ENCODE measurements around the gene DSCAML1.

Gene DSCAML1

DNA sequence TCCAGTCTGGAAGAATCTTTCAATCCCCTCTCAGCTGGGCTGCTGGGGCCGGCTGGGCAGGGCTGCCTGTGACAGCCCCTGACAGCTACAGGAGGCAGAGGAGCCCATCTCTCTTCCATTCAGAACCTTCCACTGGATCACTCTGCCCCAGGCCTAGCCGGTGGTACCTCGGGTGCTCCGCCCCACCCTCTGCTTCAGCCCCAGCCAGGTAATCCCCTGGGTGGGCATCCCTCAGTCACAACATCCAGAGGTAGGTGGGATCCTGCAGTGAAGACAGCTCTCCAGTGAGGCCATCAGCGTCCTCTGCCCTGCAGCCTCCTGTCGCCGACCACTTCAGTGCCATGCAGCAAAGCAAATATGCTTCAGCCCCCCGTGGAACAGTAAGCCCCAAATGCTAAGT is 223.7 kb downstream of the DSCAML1 start:
- DNase-seq, result no peak
- Histone ChIP-seq H3K4me3 (ENCODE audit: low read depth, low read length) (no peak overlapping the region), H4K8ac (ENCODE audit: low read depth, low read length) (no peak overlapping the region), H2BK12ac (ENCODE audit: low read length) (no peak overlapping the region), H3K27ac (ENCODE audit: low read depth, low read length) (no peak overlapping the region), H3K79me1 (ENCODE audit: low read length) (no peaks in the 10 kb centered on the region), H3K79me2 (ENCODE audit: control insufficient read depth, insufficient read depth, low read length, poor library complexity) (no peaks in the 10 kb centered on the region), H4K91ac (ENCODE audit: low read depth, low read length) (no peak overlapping the region), H4K12ac (ENCODE audit: low read depth, low read length) (no peak overlapping the region), H2AFZ (ENCODE audit: insufficient read depth, low read length, poor library complexity) (no peak overlapping the region), H3K9ac (ENCODE audit: low read length) (no peak overlapping the region), H3K36me3 (ENCODE audit: control insufficient read depth in 1 of 2, insufficient read depth in 2 of 2, low read length in 2 of 2) (no peaks in the 10 kb centered on the region), H2BK120ac (ENCODE audit: insufficient read depth, low read length, poor library complexity) (no peak overlapping the region), H3K4me1 (ENCODE audit: control insufficient read depth in 1 of 2, insufficient read depth in 2 of 2, low read length in 2 of 2) (no peaks in the 10 kb centered on the region), H3K4ac (ENCODE audit: low read depth, low read length) (no peak overlapping the region), H2BK5ac (ENCODE audit: low read depth, low read length, poor library complexity) (no peak overlapping the region), H3K23ac (ENCODE audit: low read length) (no peak overlapping the region), H3K9me3 (ENCODE audit: insufficient read depth, low read depth, low read length) (no peaks in the 10 kb centered on the region), H3K18ac (ENCODE audit: low read length) (no peak overlapping the region), H3K27me3 (ENCODE audit: insufficient read depth, low read length) (no peaks in the 10 kb centered on the region), H2AK5ac (ENCODE audit: low read length) (no peak overlapping the region), H3K4me2 (ENCODE audit: low read length) (no peak overlapping the region), H3K14ac (ENCODE audit: low read length) (no peak overlapping the region)
- no CpG with 5 or more reads among the region's 8 CpGs for WGBS (ENCODE audit: extremely low coverage, insufficient coverage, insufficient read length)

GRCh38 chr11:117572671-117573070 is 224.3 kb downstream of the DSCAML1 start:
- H3K14ac ChIP-seq (ENCODE audit: low read length), result no peak overlapping the region
- DNase-seq, result no peak
- H3K4me2 ChIP-seq (ENCODE audit: low read length), result no peak overlapping the region
- no peak overlapping the region for H2AFZ ChIP-seq (ENCODE audit: insufficient read depth, low read length, poor library complexity)
- no peak overlapping the region for H2BK120ac ChIP-seq (ENCODE audit: insufficient read depth, low read length, poor library complexity)
- no peaks in the 10 kb centered on the region for H3K27me3 ChIP-seq (ENCODE audit: insufficient read depth, low read length)
- H3K18ac ChIP-seq (ENCODE audit: low read length), result no peak overlapping the region
- no peak overlapping the region for H3K27ac ChIP-seq (ENCODE audit: low read depth, low read length)
- no peak overlapping the region for H4K8ac ChIP-seq (ENCODE audit: low read depth, low read length)
- no peaks in the 10 kb centered on the region for H3K79me2 ChIP-seq (ENCODE audit: control insufficient read depth, insufficient read depth, low read length, poor library complexity)
- WGBS (ENCODE audit: extremely low coverage, insufficient coverage, insufficient read length), result no CpG with 5 or more reads among the region's 5 CpGs
- H3K9me3 ChIP-seq (ENCODE audit: insufficient read depth, low read depth, low read length), result no peaks in the 10 kb centered on the region
- H3K4me1 ChIP-seq (ENCODE audit: control insufficient read depth in 1 of 2, insufficient read depth in 2 of 2, low read length in 2 of 2), result no peaks in the 10 kb centered on the region
- no peak overlapping the region for H3K4ac ChIP-seq (ENCODE audit: low read depth, low read length)
- no peak overlapping the region for H3K4me3 ChIP-seq (ENCODE audit: low read depth, low read length)
- H4K12ac ChIP-seq (ENCODE audit: low read depth, low read length), result no peak overlapping the region
- H2BK5ac ChIP-seq (ENCODE audit: low read depth, low read length, poor library complexity), result no peak overlapping the region
- H2AK5ac ChIP-seq (ENCODE audit: low read length), result no peak overlapping the region
- no peak overlapping the region for H3K9ac ChIP-seq (ENCODE audit: low read length)
- no peak overlapping the region for H2BK12ac ChIP-seq (ENCODE audit: low read length)
- H3K36me3 ChIP-seq (ENCODE audit: control insufficient read depth in 1 of 2, insufficient read depth in 2 of 2, low read length in 2 of 2), result no peaks in the 10 kb centered on the region
- H4K91ac ChIP-seq (ENCODE audit: low read depth, low read length), result no peak overlapping the region
- H3K79me1 ChIP-seq (ENCODE audit: low read length), result no peaks in the 10 kb centered on the region
- no peak overlapping the region for H3K23ac ChIP-seq (ENCODE audit: low read length)

GRCh38 chr11:117572129-117572528 is 224.9 kb downstream of the DSCAML1 start:
- H2AFZ ChIP-seq (ENCODE audit: insufficient read depth, low read length, poor library complexity), result no peak overlapping the region
- WGBS (ENCODE audit: extremely low coverage, insufficient coverage, insufficient read length), result no CpG with 5 or more reads among the region's 5 CpGs
- no peaks in the 10 kb centered on the region for H3K79me2 ChIP-seq (ENCODE audit: control insufficient read depth, insufficient read depth, low read length, poor library complexity)

GRCh38 chr11:117570701-117571100 is 226.3 kb downstream of the DSCAML1 start:
- Histone ChIP-seq H3K23ac (ENCODE audit: low read length) (no peak overlapping the region), H4K12ac (ENCODE audit: low read depth, low read length) (no peak overlapping the region), H3K9ac (ENCODE audit: low read length) (no peak overlapping the region), H3K36me3 (ENCODE audit: control insufficient read depth in 1 of 2, insufficient read depth in 2 of 2, low read length in 2 of 2) (no peaks in the 10 kb centered on the region), H2BK12ac (ENCODE audit: low read length) (no peak overlapping the region), H3K18ac (ENCODE audit: low read length) (no peak overlapping the region), H2BK120ac (ENCODE audit: insufficient read depth, low read length, poor library complexity) (no peak overlapping the region), H3K27ac (ENCODE audit: low read depth, low read length) (no peak overlapping the region), H3K4me2 (ENCODE audit: low read length) (no peak overlapping the region), H4K8ac (ENCODE audit: low read depth, low read length) (no peak overlapping the region), H2BK5ac (ENCODE audit: low read depth, low read length, poor library complexity) (no peak overlapping the region), H3K14ac (ENCODE audit: low read length) (no peak overlapping the region), H3K4me3 (ENCODE audit: low read depth, low read length) (no peak overlapping the region), H3K4ac (ENCODE audit: low read depth, low read length) (no peak overlapping the region), H3K27me3 (ENCODE audit: insufficient read depth, low read length) (no peaks in the 10 kb centered on the region), H2AFZ (ENCODE audit: insufficient read depth, low read length, poor library complexity) (no peak overlapping the region), H3K79me1 (ENCODE audit: low read length) (no peaks in the 10 kb centered on the region), H4K91ac (ENCODE audit: low read depth, low read length) (no peak overlapping the region), H3K4me1 (ENCODE audit: control insufficient read depth in 1 of 2, insufficient read depth in 2 of 2, low read length in 2 of 2) (no peaks in the 10 kb centered on the region), H3K9me3 (ENCODE audit: insufficient read depth, low read depth, low read length) (no peaks in the 10 kb centered on the region), H3K79me2 (ENCODE audit: control insufficient read depth, insufficient read depth, low read length, poor library complexity) (no peaks in the 10 kb centered on the region), H2AK5ac (ENCODE audit: low read length) (no peak overlapping the region)
- no peak for DNase-seq
- WGBS (ENCODE audit: extremely low coverage, insufficient coverage, insufficient read length), result no CpG with 5 or more reads among the region's 5 CpGs

More at GRCh38 chr11:117572129-117572528, 224.9 kb downstream of the DSCAML1 start:
- H3K79me1 ChIP-seq (ENCODE audit: low read length), result no peaks in the 10 kb centered on the region
- no peak overlapping the region for H3K27ac ChIP-seq (ENCODE audit: low read depth, low read length)
- H3K36me3 ChIP-seq (ENCODE audit: control insufficient read depth in 1 of 2, insufficient read depth in 2 of 2, low read length in 2 of 2), result no peaks in the 10 kb centered on the region
- no peak for DNase-seq
- no peak overlapping the region for H3K4me2 ChIP-seq (ENCODE audit: low read length)
- no peak overlapping the region for H2BK120ac ChIP-seq (ENCODE audit: insufficient read depth, low read length, poor library complexity)
- no peak overlapping the region for H3K23ac ChIP-seq (ENCODE audit: low read length)
- H3K27me3 ChIP-seq (ENCODE audit: insufficient read depth, low read length), result no peaks in the 10 kb centered on the region
- no peak overlapping the region for H3K9ac ChIP-seq (ENCODE audit: low read length)
- no peaks in the 10 kb centered on the region for H3K4me1 ChIP-seq (ENCODE audit: control insufficient read depth in 1 of 2, insufficient read depth in 2 of 2, low read length in 2 of 2)
- no peak overlapping the region for H3K18ac ChIP-seq (ENCODE audit: low read length)
- no peak overlapping the region for H4K91ac ChIP-seq (ENCODE audit: low read depth, low read length)
- no peak overlapping the region for H2BK5ac ChIP-seq (ENCODE audit: low read depth, low read length, poor library complexity)
- no peak overlapping the region for H3K4ac ChIP-seq (ENCODE audit: low read depth, low read length)
- no peak overlapping the region for H2BK12ac ChIP-seq (ENCODE audit: low read length)
- no peak overlapping the region for H3K4me3 ChIP-seq (ENCODE audit: low read depth, low read length)
- H3K9me3 ChIP-seq (ENCODE audit: insufficient read depth, low read depth, low read length), result no peaks in the 10 kb centered on the region
- no peak overlapping the region for H4K8ac ChIP-seq (ENCODE audit: low read depth, low read length)
- no peak overlapping the region for H3K14ac ChIP-seq (ENCODE audit: low read length)
- no peak overlapping the region for H4K12ac ChIP-seq (ENCODE audit: low read depth, low read length)
- H2AK5ac ChIP-seq (ENCODE audit: low read length), result no peak overlapping the region
